IMR-90 (cell line): ENCODE data around the gene JAGN1.

ENCODE experiments used
- CEBPB ChIP-seq: IDR thresholded peaks from 2 replicates; pipeline ENCODE4 v1.6.1; 2012; ENCODE audit warnings: low read depth, low read length, improper control_type of control experiment
- CHD1 ChIP-seq: IDR thresholded peaks from 2 replicates; pipeline ENCODE4 v1.6.1; 2012; ENCODE audit warnings: low read depth, low read length, improper control_type of control experiment
- CTCF ChIP-seq: conservative IDR thresholded peaks from 2 replicates; pipeline ENCODE4 v1.5.1; 2012; ENCODE audit warnings: mild to moderate bottlenecking, low read depth, low read length, improper control_type of control experiment
- ELK1 ChIP-seq: fragments of 150-350 bp; IDR thresholded peaks from 2 replicates; pipeline ENCODE4 v1.6.1; 2016; ENCODE audit warnings: low read depth, mild to moderate bottlenecking, low read length, moderate library complexity, borderline replicate concordance
- FOS ChIP-seq: fragments of 150-350 bp; IDR thresholded peaks from 2 replicates; pipeline ENCODE4 v1.6.1; 2016; ENCODE audit warnings: low read depth, low read length
- MAFK ChIP-seq: IDR thresholded peaks from 2 replicates; pipeline ENCODE4 v1.6.1; 2012; ENCODE audit warnings: low read depth, low read length, improper control_type of control experiment
- MAZ ChIP-seq: IDR thresholded peaks from 2 replicates; pipeline ENCODE4 v1.6.1; 2012; ENCODE audit warnings: low read depth, mild to moderate bottlenecking, low read length, improper control_type of control experiment, moderate library complexity, borderline replicate concordance
- NFE2L2 ChIP-seq: fragments of 150-350 bp; IDR thresholded peaks from 2 replicates; pipeline ENCODE4 v1.6.1; 2016; ENCODE audit warnings: low read depth, mild to moderate bottlenecking, low read length
- POLR2A ChIP-seq: IDR thresholded peaks from 2 replicates; pipeline ENCODE4 v1.6.1; 2012; ENCODE audit warnings: mild to moderate bottlenecking, low read depth, low read length
- RAD21 ChIP-seq: IDR thresholded peaks from 2 replicates; pipeline ENCODE4 v1.6.1; 2012; ENCODE audit warnings: low read length, improper control_type of control experiment
- RCOR1 ChIP-seq: IDR thresholded peaks from 2 replicates; pipeline ENCODE4 v1.6.1; 2012; ENCODE audit warnings: mild to moderate bottlenecking, low read length, improper control_type of control experiment; ENCODE audit not compliant: insufficient replicate concordance
- TF ChIP-seq, protein P1 (sequence below): fragments of 150-350 bp; IDR thresholded peaks from 2 replicates; pipeline ENCODE4 v1.6.1; 2017; ENCODE audit warnings: mild to moderate bottlenecking, antibody characterized with exemption, low read length, low read depth

GRCh38 chr3:9863058-9863772, 27.2 kb upstream of the JAGN1 start:
- TF ChIP-seq POLR2A, result no peak
- TF ChIP-seq CTCF, result no peak
- TF ChIP-seq RAD21, result no peak
- no peak for TF ChIP-seq ELK1
- no peak for TF ChIP-seq FOS
- TF ChIP-seq, protein P1, sequence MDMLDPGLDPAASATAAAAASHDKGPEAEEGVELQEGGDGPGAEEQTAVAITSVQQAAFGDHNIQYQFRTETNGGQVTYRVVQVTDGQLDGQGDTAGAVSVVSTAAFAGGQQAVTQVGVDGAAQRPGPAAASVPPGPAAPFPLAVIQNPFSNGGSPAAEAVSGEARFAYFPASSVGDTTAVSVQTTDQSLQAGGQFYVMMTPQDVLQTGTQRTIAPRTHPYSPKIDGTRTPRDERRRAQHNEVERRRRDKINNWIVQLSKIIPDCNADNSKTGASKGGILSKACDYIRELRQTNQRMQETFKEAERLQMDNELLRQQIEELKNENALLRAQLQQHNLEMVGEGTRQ, result no peak
- TF ChIP-seq NFE2L2, result no peak
- no peak for TF ChIP-seq MAZ
- TF ChIP-seq CEBPB, result no peak
- TF ChIP-seq CHD1, result no peak
- TF ChIP-seq MAFK, result no peak
- no peak for TF ChIP-seq RCOR1
